GM21737 (cell line): ENCODE results near the gene TBK1.
"Not testable (repeated sequence)": the region's sequence is repeated elsewhere in the genome, so short reads cannot be mapped to it uniquely, and the experiment has no call there.

Experiments used
- ATAC-seq: cut with Tn5 transposase; IDR thresholded peaks from one replicate; pipeline ENCODE4 v1.9.1; 2021; ENCODE audit warnings: mild to moderate bottlenecking, moderate library complexity; ENCODE audit not compliant: unreplicated experiment

Gene TBK1

DNA sequence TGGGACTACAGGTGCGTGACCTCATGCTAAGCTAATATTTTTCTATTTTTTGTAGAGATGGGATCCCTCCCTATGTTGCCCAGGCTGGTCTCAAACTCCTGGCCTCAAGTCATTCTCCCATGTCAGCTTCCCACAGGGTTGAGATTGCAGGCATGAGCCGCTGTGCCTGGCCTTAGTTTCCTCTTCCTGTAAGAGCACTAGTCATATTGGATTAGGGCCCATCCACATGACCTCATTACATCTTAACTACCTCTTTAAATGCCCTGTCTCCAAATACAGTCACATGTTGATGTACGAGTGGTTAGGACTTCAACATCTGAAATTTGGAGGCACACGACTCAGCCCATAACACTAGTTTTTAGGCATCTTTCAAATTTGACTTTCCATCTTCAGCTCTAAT lies 86.2 kb downstream of the TBK1 start:
- no peak for ATAC-seq

DNA sequence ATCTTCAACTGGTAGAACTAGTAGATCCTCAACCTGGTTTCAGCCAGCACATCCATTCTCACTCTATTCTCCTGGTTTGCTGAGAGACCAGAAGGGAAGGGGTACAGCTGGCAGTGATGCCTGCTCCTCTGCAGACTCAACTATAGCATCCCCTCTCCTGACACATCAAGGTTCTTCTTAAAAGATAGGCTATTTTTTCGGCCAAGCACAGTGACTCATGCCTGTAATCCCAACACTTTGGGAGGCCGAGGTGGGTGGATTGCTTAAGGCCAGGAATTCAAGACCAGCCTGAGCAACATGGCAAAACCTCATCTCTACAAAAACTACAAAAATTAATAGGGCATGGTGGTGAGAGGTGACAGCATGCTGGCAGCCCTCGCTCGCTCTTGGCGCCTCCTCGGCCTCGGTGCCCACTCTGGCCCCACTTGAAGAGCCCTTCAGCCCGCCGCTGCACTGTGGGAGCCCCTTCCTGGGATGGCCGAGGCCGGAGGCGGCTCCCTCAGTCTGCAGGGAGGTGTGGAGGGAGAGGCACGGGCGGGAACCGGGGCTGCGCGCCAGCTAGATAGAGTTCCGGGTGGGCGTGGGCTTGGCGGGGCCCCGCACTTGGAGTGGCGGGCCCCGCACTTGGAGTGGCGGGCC lies 90.6 kb downstream of the TBK1 start:
- not testable (repeated sequence) for ATAC-seq

DNA sequence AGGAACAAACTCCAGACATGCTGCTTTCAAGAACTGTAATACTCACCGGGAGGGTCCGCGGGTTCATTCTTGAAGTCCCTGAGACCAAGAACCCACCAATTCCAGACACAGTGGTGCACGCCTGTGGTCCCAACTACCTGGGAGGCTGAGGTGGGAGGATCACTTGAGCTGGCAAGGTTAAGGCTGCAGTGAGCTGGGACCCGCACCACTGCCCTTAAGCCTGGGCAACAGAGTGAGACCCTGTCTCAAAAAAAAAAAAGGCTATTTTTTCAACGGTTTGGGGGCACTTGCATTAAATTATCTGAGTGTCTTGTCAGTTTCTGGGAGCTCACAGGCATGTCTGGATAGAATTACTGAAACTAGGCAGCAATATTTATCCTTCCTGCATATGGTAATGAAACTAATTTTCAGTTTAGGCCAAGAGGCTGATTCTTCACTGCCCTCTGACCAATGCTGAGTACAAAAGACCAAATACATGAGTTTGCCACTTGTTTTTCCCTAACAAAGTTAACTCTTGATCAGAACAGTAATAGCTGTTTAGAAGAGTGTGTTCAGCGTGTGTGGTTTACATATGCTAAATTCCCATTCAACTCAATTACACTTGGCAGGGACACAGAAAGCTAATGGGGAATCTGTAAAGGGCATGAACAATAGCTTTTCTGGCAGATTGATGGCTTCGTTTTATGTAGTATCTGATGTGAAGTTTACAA lies 92.6 kb downstream of the TBK1 start:
- ATAC-seq = no peak

DNA sequence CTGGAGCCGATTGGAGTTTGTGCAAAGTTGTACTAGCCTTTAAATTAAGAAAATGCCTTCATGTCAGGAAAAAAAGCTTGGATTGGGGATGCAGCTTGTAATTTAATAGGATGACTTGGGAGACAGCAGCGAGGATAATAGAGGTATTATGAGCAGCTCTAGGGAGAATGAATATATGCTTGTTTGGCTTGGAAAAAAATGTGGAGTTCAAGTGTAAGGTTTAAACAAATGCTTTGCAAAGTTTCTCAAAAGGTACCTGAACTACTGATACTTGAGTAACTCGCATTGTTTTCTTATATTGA lies 93.1 kb downstream of the TBK1 start:
- ATAC-seq = no peak

DNA sequence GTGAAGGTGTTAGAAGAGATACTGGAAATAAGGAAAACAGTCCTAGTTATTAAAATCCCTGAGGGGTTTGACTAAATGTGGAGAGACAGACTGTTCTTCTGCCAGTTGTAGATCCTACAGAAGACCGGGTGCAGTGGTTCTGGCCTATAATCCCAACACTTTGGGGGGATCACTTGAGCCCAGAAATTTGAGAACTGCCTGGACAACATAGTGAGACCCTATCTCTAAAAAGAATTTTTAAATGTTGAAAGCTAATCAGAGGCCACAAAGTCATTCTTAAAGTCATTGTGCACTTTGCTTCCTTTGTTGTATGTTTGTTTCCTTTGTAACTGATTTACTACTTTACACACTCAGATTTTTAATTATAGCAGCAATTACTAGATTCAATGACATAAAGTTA lies 97.2 kb downstream of the TBK1 start:
- no peak for ATAC-seq

DNA sequence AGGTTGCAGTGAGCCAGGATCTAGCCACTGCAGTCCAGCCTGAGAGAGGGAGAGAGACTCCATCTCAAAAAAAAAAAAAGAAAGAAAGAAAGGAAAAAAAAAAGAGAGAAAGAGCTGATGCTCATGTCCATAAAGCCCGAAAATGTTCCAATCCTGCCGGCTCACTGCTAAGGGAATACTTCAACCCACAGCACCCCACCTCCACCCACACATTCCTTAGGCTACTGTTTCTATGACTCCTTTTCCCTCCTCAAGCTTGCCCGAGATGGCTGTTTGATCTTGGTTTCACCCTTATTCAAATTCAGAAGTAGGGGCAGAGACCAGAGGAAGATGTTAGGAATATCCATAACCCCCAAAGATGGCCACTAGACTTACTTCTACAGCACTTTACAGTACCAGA lies 98.8 kb downstream of the TBK1 start:
- ATAC-seq = no peak

DNA sequence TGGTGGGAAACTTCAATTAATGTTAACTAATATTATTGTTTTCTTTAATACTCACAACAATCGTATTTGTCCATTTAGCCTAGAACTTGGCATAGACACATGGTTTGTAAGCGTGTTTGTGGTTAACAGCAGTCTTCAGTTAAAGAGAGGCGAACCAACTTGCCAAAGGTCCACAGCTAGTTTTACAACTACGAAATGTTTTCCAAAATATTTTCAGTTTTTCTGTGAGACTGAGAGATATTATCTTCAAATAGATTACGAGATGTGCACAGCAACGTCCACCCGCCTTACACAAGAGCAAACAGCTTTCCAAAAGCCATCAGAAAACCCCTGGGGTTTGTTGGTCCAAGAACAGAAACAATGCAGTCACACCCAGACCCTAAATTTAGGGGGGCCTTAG lies 99.8 kb downstream of the TBK1 start:
- ATAC-seq = no peak
